ENCODE results near the gene MTA2.

Gene MTA2

GRCh38 chr11:62546929-62547625 is 54.6 kb downstream of the MTA2 start:
- DNase-seq (ENCODE audit: low read depth) = no peak

DNA sequence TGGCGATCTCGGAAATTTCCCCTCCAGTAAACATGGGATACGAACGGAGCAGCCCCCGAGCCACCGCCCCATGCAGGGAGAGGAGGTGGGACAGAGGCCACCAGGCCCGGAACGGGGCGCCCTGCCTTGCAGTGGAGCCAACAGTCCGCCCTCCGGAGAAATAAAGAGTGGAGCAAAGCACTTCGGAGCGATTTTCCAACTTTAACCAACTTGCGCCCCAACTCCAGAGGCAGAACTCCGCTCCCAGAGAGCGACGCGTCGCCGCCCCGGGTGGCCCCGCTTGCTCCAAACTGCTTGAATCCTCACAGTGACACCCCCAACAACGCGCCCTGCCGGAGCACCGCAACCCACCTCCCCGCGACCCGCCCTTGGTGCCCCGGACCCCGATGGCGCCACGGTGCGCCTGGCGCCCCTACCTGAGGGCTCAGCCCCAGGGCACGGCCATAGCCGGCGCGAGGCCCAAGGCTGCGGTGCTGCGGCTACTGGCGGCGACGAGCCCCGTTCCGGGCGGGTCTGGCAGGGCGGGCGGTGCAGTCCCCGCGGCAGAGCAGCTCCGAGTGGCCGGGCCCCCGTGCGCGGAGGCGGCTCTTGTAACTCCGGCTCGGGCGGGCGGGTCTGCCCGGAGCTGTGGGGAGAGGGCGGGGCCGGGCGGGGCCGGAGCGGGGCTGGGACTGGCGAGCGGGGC is 55.3 kb downstream of the MTA2 start, which contains the start of gene AHNAK:
Gene AHNAK, minus strand, starts transcription at position 563 of the 685 bp plus-strand sequence. CDS start 10,708 bp downstream, outside the sequence.
- DNase-seq (ENCODE audit: low read depth) = no peak

DNA sequence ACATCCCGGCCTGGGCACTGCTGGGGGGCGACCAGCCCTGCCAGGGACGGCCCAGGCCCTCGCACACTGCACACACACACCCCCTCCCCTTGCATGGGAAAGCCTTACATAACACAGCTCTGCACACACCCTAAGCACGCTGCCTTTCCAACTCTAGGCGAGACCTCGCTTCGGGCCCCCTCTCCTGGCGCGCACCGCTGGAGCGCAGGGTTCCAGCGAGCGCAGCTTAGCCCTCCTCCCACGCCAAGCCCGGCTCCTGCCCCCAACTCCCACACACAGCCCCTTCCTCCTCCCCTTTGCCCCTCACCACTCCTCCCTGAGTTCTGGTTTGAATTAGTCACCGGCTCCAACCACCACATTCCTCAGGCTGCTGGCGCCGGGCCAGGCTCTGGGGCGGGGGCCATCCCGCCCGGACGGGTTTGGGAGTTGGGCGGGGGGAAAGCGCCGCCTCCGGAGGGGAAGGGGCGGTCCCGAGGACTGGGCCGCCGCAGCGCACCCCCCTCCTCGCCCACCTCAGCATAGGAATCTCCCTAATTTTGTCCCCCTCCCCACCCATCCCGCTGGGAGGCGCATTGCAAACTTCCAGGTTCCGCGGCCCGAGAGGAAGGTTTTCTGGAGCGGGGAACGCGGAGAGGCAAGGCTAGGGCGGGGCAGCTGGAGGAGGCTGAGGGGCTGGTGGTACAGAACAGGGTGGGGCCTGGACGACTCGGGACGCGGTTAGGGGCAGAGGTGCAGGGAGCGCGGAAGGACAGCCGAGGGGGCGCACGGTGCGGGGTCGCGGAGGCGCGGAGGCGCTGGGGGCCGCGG is 56.0 kb downstream of the MTA2 start:
- DNase-seq (ENCODE audit: low read depth) = peak; percentile 74

DNA sequence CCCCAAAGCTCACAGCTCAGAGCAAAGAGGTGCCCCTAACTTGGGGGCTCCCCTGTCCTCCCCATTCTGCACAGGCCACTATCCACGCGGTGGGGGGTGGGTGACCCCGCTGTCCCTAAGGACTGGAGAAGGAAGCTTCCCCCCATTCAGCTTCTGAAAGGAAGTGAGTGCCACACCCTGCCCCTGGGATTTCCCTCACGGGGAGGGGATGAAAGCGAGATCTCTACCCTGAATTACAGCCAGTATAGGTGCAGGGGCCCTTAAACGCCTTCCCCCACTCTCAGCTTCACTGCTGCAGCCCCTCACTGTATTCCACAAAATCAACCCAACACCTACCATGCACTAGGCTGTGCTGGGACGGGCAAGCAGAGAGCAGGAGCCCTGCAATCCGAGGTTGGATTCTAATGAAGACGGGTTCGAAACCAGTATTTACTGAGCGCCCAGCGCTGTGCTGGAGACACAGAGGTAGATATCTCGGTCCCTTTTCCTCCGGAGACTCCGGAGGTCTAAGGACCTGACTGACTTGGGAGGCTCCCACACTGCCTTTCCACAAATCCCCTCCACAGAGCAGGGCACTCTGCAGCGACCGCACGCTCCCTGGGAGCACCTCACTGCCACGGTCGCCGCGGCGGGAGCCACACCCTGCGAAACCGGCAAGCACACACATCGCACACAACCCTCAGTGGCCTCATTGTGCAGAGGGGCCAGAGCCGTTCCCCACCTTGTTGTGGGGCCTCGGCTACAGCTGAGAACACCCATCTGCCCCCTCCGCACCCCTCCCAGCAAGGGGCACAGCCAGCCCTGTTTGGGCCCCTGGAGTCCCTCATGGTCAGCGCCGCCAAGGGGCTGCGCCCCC is 56.9 kb downstream of the MTA2 start:
- DNase-seq (ENCODE audit: low read depth) = no peak

GRCh38 chr11:62543680-62544444 is 57.8 kb downstream of the MTA2 start:
- DNase-seq (ENCODE audit: low read depth) = no peak
